ENCODE results near the gene CCDC144A.
"Not testable (repeated sequence)": the region's sequence is repeated elsewhere in the genome, so short reads cannot be mapped to it uniquely, and the experiment has no call there.

Gene CCDC144A

GRCh38 chr17:16818821-16819683, 129.0 kb downstream of the CCDC144A start:
- DNase-seq: no peak

DNA sequence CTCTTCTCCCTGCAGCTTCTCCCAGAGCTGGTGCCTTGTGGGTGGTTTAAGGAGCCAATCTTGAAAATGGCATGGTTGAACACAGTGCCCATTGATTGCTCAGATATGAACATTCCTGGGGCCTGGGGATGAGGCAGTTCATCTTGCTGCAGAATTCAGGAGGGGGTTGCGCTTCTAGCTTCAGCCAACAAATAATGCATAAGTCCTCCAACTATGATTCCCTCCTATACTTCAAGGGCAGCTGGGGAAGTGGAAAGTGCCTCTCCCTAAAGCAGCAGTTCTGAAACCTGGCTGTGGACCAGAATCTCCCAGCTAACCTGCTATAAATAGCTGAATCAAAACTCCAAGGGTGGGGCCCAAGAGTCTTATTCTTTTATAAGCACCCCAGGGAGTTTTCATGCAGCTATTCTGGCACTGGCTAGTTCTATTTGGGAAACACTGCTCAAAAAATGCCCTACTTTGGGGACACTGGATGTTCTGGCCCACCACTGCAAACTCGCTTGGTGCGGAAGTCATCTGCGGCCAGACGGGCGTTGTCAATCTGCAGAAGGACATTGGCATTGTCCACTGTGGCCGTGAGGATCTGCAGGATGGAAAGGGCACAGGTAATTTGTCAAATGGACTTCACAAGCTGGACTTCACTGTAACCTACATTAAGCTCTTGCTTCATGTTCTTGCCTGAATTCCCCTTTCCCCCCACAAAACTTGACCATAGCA, 130.3 kb downstream of the CCDC144A start:
- no peak for DNase-seq

GRCh38 chr17:16820979-16821543, 131.0 kb downstream of the CCDC144A start:
- DNase-seq: no peak

DNA sequence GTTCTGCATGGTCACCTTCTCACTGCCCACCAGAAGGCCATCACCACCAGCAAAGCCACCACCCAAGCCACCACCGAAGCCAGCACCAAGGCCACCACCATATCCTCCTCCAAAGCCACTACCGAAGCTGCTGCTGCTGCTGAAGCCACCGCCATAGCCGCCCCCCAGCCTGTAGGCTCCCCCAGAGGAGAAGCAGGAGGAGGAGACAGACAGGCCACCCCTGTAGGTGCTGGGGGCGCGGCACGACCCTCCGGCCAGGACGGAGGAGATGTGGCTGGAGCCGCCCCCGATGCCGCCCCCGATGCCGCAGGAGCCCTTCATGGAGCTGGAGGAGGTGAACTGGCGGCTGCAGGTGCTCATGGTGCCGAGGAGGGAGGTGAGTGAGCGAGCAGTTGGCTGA, 132.1 kb downstream of the CCDC144A start:
- DNase-seq: not testable (repeated sequence)

GRCh38 chr17:16823768-16824406, 133.8 kb downstream of the CCDC144A start:
- DNase-seq: not testable (repeated sequence)
